Erythroblast (primary cell): ENCODE data around the gene AGAP2.

Experiments
- GATA1 ChIP-seq: IDR thresholded peaks from 2 replicates; pipeline ENCODE4 v1.6.1; 2011; ENCODE audit warnings: low read depth, mild to moderate bottlenecking, control low read depth, low read length, moderate library complexity
- POLR2A ChIP-seq: IDR thresholded peaks from 2 replicates; pipeline ENCODE4 v1.6.1; 2011; ENCODE audit warnings: mild to moderate bottlenecking, low read length

GRCh38 chr12:57724936-57725740 is 13.4 kb downstream of the AGAP2 start:
- no peak for TF ChIP-seq POLR2A
- TF ChIP-seq GATA1, result no peak
